Endometrial microvascular endothelial cells (primary cell): ENCODE results near the gene PHACTR1. TPM values are rescaled to one million over a fixed set of nuclear protein-coding genes. Genes with fewer than 3 reads are reported as not detected.

Experiments
- in situ Hi-C: cut with HindIII; loops from 2 replicates; pipeline ENCODE4 v1.10.0; 2017; ENCODE audit warnings: low sequenced_read_pairs, low pct_unique_long_range_greater_than_20kb; ENCODE audit errors: inconsistent ontology term
- total RNA-seq: library from RNA; depleted of rRNA; stranded (reverse); fragments of >200 nt; gene quantifications from one replicate; pipeline ENCODE4 v1.2.3, GENCODE V29; 2015; ENCODE audit errors: inconsistent ontology term

Gene PHACTR1
- total RNA-seq, 1 donor from 2014 or later = 14.6 TPM

GRCh38 chr6:13004601-13005000 is 288.0 kb downstream of the PHACTR1 start:
- in situ Hi-C loops = no loop called here

GRCh38 chr6:13005994-13006393 is 289.4 kb downstream of the PHACTR1 start:
- in situ Hi-C loops = no loop called here

GRCh38 chr6:13006578-13007300 is 290.2 kb downstream of the PHACTR1 start:
- in situ Hi-C loops = no loop called here

DNA sequence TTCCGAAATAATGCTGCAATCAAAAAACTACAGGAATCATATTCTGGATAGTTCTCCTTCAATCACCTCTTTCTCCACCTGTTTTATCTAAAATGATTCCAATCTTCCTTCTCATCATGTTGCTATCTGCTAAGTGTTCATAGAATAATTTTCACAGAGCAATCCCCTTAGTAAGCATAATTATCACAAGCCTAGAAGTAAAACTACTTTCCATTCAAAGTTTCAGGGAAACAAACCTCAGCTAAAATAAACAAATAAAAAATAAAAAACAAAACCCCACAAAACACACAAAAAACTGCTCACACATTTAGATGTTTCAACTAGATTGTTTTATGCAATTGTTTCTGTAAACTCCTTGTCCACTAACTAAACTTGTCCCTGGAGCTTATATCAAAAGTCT is 291.2 kb downstream of the PHACTR1 start:
- in situ Hi-C loops = no loop called here

GRCh38 chr6:13009031-13009430 is 292.5 kb downstream of the PHACTR1 start:
- in situ Hi-C loops = no loop called here

DNA sequence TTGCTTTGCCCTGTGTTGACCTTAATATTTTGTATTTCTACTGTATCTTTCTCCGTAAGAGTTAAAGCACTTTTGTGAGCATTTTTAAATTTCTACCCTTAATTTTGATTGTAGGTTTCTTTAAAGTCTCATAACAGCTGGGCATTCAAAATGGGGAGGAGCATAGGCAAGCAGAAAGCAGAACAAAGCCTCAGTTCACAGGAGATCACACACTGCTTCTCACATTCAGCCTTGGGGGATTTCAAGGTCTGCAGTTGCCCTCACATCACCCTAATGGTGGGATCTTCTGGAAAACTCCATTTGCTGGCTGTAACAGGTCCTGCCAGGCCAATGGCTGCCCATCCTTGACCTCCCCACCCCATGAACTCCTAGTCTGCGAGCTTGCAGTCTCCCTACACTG is 292.9 kb downstream of the PHACTR1 start:
- in situ Hi-C loops = no loop called here

DNA sequence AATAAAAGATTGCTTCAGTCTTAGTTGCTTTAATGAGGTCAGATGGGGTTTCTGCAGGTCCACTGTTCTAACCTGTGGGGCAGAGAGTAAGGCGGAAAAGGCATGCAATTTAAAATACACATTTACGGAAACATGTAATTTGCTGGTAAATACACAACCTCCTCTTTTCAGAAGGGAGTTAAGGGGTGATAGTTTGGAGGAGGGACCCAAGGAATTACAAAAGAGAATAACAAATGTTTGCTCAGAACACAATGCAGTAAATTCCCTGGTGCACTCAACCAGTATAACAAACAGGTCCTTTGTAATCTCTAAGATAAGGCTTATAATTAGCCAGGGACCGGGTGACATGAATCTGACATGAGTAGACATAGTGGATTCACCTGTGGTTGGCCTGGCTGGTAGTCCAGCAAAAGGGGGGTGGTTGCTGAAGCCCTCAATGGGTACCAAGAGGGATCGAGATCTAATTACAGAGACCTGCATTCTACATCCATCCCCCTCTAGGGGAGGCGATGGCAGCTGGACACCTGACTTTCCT is 295.1 kb downstream of the PHACTR1 start:
- in situ Hi-C loops = no loop called here

GRCh38 chr6:13012296-13012695 is 295.7 kb downstream of the PHACTR1 start:
- in situ Hi-C loops = no loop called here

- in situ Hi-C loops = no loop called here
Observed at GRCh38 chr6:13012977-13013680, 296.6 kb downstream of the PHACTR1 start.

DNA sequence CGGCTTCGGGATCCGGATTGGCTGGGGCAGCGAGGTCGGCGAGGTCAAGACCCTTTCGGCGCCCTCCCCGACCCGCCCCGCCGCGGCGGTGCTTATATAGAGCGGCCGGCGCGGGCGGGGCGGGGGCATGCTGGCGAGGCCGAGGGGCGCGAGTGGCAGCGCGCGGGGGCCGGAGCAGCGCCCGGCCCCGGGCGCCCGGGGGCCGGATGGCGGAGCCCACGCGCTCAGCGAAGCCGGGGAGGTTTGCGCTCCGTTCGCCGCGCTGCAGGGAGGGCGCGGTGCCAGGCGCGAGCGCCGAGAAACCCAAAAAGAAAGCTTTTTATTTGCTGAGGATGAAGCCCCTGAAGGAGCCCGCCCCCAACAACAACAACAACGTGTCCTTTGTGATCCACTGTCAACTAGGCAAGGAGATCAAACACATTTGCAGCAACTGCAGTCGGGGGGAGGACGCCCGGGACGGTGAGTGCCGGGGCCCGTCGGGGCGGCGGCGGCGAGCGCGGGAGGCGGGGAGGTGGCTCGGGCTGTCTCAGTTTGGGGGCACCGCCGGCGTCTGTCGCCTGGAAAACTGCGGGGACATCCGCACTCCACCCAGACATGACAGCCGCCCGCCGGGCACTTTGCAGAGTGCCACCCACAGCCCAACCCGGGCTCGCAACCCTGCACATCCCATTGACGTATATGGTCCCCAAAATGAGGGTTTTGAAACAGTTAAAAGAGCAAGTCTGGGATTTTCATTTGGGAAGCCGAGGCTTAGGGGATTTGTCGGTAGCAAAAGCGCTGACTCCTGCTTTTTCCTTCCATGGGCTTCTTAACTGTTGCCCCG is 297.3 kb downstream of the PHACTR1 start:
- in situ Hi-C loops = no loop called here

- in situ Hi-C loops = no loop called here
Observed at GRCh38 chr6:13014504-13015378, 298.2 kb downstream of the PHACTR1 start.

DNA sequence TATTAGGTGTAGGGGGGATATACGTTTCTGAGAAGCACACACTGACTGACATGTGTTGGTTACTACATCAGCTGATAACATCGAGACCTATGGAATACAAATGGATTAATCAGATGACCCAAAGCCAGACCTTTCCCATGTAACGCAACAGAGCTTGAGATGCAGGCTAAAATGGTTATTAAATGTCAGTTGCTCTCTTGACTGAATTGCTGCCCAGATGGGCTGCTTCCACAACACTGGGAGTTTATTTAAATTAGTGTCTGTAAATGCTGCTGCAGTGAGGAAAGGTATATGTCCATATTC is 298.8 kb downstream of the PHACTR1 start:
- in situ Hi-C loops = no loop called here

DNA sequence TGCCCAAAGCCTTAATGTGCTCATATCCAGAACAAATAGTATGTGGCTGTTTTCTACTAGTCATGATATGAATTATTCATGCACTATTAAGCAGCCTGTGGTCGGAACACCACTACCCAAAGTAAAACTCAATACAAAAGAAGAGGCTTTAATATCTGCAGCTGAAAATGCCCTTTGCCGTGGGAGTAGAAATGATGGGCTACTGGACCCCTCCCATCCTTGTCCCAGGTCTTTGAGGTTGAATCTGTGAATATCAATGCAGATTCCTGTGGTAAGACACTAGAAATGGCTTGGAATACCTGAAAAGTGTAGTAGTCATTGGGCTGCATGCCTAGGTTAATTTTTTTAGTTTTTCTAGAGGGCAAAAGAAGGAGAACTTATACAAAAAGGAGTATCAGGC is 308.0 kb downstream of the PHACTR1 start:
- in situ Hi-C loops = no loop called here

- in situ Hi-C loops = no loop called here
Observed at GRCh38 chr6:13025893-13026499, 309.4 kb downstream of the PHACTR1 start.

- in situ Hi-C loops = no loop called here
Observed at GRCh38 chr6:13026557-13026956, 310.0 kb downstream of the PHACTR1 start.

DNA sequence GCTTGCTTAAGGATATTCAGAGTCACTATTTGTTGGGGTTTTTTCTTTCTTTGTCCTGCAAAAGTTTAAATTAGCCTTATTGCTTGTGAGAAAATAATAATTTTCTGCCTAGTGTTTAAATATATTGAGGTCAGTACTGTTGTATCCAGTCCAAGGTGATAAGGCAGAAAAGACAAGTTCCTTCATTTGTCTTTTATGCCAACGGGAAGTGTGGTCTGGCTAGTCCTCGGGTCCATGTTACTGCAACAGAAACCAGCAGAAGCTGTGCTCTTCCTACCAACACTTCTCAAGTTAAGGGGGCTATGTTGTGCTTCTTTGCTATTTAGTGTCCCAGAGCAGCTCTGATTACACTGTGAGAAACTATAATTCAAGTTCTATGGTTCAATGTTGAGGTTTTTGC is 310.6 kb downstream of the PHACTR1 start:
- in situ Hi-C loops = no loop called here

- in situ Hi-C loops = no loop called here
Observed at GRCh38 chr6:13030396-13030795, 313.8 kb downstream of the PHACTR1 start.

DNA sequence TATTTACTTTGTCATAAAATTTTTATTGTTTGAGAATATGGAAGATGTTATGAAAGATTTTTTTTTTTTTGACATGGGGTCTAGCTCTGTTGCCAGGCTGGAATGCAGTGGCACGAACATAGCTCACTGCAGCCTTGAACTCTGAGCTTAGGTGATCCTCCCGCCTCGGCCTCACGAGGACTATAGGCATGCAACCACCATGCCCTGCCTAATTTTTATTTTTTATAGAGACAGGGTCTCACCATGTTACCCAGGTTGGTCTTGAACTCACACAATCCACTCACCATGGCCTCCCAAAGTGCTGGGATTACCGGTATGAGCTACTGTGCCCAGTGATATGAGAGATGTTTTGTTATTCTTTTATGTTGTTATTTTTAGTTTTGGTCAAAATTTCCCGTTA is 316.0 kb downstream of the PHACTR1 start:
- in situ Hi-C loops = no loop called here
